MCF 10A (cell line): ENCODE data around the gene CSF2RB. TPM values are rescaled to one million over a fixed set of nuclear protein-coding genes. Genes with fewer than 3 reads are reported as not detected.
A peak's percentile ranks its signal among the peaks of the same experiment; 100 is the strongest.

Experiments
- BruUV-seq: library from RNA; stranded (reverse); fragments of 400-500 nt; replicated peaks from 2 replicates; lab custom pipeline; 2021; lab: Mats Ljungman, UMichigan
- CTCF ChIA-PET: fragments of 300-600 bp; sonication (Branson Sonifier 250); formaldehyde crosslinking; extraction: SDS; loops from one replicate; lab custom pipeline; 2021; ENCODE audit warnings: antibody characterized with exemption, inconsistent platforms; lab: Yijun Ruan, JAX
- POLR2A ChIA-PET: fragments of 300-600, 350-650 bp; sonication (Branson Sonifier 250); formaldehyde crosslinking; extraction: SDS; loops from one replicate; lab custom pipeline; 2020; ENCODE audit warnings: antibody characterized with exemption, inconsistent platforms; lab: Yijun Ruan, JAX
- DNase-seq: peaks from one replicate; pipeline ENCODE4 v3.0.0-alpha.2; 2018; ENCODE audit not compliant: unreplicated experiment
- H3K27ac Mint-ChIP-seq: one replicate; pipeline ENCODE4 v1.8.0; 2022; ENCODE audit warnings: mild to moderate bottlenecking, low read depth, mixed read lengths; ENCODE audit not compliant: unreplicated experiment
- H3K27me3 Mint-ChIP-seq: one replicate; pipeline ENCODE4 v1.8.0; 2022; ENCODE audit warnings: mixed read lengths; ENCODE audit not compliant: insufficient read depth, unreplicated experiment
- H3K36me3 Mint-ChIP-seq: one replicate; pipeline ENCODE4 v1.8.0; 2022; ENCODE audit warnings: mild to moderate bottlenecking, moderate library complexity, mixed read lengths; ENCODE audit not compliant: insufficient read depth, unreplicated experiment
- H3K4me1 Mint-ChIP-seq: one replicate; pipeline ENCODE4 v1.8.0; 2022; ENCODE audit warnings: mixed read lengths; ENCODE audit not compliant: insufficient read depth, unreplicated experiment
- H3K4me3 Mint-ChIP-seq: one replicate; pipeline ENCODE4 v1.8.0; 2022; ENCODE audit warnings: mild to moderate bottlenecking, moderate library complexity, mixed read lengths; ENCODE audit not compliant: unreplicated experiment
- H3K9me3 Mint-ChIP-seq: one replicate; pipeline ENCODE4 v1.8.0; 2022; ENCODE audit warnings: mixed read lengths; ENCODE audit not compliant: unreplicated experiment
- intact Hi-C: fragments of 100-400 bp; cut with micrococcal nuclease; formaldehyde crosslinking; loops from 2 replicates; pipeline ENCODE4 v1.14.1; 2022
- total RNA-seq: library from RNA; stranded (reverse); gene quantifications from 2 replicates; pipeline ENCODE4 v1.2.3, GENCODE V29; 2022
- TF ChIP-seq, protein P1 (sequence below): fragments of 200-600 bp; IDR thresholded peaks from one replicate; pipeline ENCODE4 v1.8.0; 2022; ENCODE audit warnings: antibody characterized with exemption, mild to moderate bottlenecking; ENCODE audit not compliant: unreplicated experiment

The CSF2RB gene
- total RNA-seq, 1 experiment from 2014 or later: not detected

DNA sequence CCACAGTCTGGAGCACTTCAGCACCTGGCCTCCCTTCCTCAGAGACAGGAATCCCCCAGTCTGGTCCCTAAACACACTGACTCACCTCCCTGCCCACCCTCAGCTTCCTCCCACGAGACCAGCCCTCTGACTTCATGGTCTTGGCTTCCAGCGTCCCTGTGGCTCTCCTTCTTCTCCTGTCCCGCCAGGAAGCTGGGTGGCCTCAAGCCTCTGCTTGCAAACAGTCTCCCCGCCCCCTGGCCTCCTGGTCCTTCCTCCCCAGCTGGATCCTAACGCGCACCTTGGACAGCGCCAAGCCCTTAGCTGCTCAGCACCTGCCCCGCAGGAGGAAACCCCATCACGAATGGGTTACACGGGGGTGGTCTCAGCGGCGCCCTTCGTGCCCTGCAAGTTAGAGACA, 48.1 kb upstream of the CSF2RB start:
- DNase-seq: peak; percentile 32
- POLR2A ChIA-PET: interaction anchor here (1.0 kb wide), 1 partner anchor 327 kb away, joined by 3 read pairs; no protein-coding TSS in a partner anchor
- CTCF ChIA-PET: interaction anchor here (0.6 to 8.6 kb wide), 8 partner anchors 9 to 334 kb away, joined by 3 to 93 read pairs (median 4); no protein-coding TSS in a partner anchor
- H3K36me3 Mint-ChIP-seq: no peaks in the 10 kb centered on the region
- BruUV-seq: no TSS peak
- H3K4me3 Mint-ChIP-seq: no peak overlapping the region
- H3K4me1 Mint-ChIP-seq: peaks cover 8% of the 10 kb centered on the region
- intact Hi-C loops: no loop called here
- TF ChIP-seq, protein P1, sequence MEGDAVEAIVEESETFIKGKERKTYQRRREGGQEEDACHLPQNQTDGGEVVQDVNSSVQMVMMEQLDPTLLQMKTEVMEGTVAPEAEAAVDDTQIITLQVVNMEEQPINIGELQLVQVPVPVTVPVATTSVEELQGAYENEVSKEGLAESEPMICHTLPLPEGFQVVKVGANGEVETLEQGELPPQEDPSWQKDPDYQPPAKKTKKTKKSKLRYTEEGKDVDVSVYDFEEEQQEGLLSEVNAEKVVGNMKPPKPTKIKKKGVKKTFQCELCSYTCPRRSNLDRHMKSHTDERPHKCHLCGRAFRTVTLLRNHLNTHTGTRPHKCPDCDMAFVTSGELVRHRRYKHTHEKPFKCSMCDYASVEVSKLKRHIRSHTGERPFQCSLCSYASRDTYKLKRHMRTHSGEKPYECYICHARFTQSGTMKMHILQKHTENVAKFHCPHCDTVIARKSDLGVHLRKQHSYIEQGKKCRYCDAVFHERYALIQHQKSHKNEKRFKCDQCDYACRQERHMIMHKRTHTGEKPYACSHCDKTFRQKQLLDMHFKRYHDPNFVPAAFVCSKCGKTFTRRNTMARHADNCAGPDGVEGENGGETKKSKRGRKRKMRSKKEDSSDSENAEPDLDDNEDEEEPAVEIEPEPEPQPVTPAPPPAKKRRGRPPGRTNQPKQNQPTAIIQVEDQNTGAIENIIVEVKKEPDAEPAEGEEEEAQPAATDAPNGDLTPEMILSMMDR: no peak
- H3K27me3 Mint-ChIP-seq: peaks cover 28% of the 10 kb centered on the region
- no peaks in the 10 kb centered on the region for H3K9me3 Mint-ChIP-seq
- no peak overlapping the region for H3K27ac Mint-ChIP-seq

DNA sequence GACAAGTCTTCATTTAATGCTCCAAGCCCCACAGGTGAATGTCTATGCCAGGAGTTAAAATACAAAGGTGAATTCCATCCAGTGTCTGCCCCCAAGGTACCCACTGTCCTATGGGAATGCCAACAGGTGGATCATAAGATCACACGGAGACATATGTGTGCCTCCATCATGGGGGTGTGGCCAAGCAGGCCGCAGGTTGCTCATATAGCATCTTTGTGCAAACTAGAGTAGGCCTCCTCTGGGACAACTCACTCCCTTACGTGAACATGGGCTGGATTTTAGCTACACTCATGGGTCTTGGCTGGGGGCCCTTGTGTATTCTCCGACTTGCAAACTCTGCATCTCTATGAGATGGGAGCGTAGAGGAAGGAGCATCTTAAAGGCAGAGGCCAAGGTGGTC, 45.7 kb upstream of the CSF2RB start:
- no peak for DNase-seq
- Mint-ChIP-seq H3K27me3 (peaks cover 28% of the 10 kb centered on the region), H3K9me3 (no peaks in the 10 kb centered on the region), H3K36me3 (no peaks in the 10 kb centered on the region), H3K27ac (no peak overlapping the region), H3K4me1 (peaks cover 18% of the 10 kb centered on the region), H3K4me3 (no peak overlapping the region)
- ChIA-PET POLR2A (no interaction called here), CTCF (interaction anchor here (0.8 to 8.6 kb wide), 3 partner anchors 11 to 110 kb away, joined by 3 to 93 read pairs (median 8); no protein-coding TSS in a partner anchor)
- TF ChIP-seq, protein P1: no peak
- intact Hi-C loops: no loop called here
- no TSS peak for BruUV-seq

DNA sequence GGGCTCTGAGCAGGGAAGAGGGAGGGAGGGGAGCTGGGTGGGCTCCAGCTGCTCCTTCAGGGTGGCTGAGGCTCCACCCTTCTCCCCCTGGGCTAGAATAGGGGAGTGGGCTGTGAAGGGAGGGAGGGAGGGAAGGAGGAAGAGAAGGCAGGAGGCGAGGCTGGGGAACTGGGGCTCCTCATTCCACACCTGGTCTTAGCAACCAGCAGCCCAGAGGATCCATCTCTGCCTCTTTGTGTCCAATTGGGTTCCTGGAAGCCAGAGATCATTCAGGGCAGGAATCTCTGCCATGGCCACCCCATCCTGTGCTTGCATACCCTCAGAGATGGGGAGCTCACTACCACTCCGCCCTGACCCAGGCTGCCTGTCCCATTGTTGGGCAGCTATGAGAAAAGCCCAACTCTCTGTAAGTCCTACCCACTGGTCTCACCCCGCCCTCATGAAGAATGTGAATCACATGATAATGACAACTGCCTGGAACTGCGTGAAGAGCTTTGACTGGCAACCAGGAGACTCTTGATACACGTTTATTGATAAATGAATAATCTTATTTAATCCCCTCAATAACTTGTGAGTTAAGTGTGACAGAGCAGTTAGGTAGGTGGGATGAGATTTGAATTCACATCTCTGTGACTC, 44.8 kb upstream of the CSF2RB start:
- no TSS peak for BruUV-seq
- ChIA-PET POLR2A (no interaction called here), CTCF (interaction anchor here (0.7 to 8.6 kb wide), 3 partner anchors 12 to 112 kb away, joined by 3 to 93 read pairs (median 8); no protein-coding TSS in a partner anchor)
- H3K9me3 Mint-ChIP-seq: no peaks in the 10 kb centered on the region
- peaks cover 28% of the 10 kb centered on the region for H3K4me1 Mint-ChIP-seq
- H3K27ac Mint-ChIP-seq: no peak overlapping the region
- no peak overlapping the region for H3K4me3 Mint-ChIP-seq
- H3K27me3 Mint-ChIP-seq: peaks cover 28% of the 10 kb centered on the region
- no peaks in the 10 kb centered on the region for H3K36me3 Mint-ChIP-seq
- TF ChIP-seq, protein P1: no peak
- intact Hi-C loops: no loop called here
- DNase-seq: no peak

DNA sequence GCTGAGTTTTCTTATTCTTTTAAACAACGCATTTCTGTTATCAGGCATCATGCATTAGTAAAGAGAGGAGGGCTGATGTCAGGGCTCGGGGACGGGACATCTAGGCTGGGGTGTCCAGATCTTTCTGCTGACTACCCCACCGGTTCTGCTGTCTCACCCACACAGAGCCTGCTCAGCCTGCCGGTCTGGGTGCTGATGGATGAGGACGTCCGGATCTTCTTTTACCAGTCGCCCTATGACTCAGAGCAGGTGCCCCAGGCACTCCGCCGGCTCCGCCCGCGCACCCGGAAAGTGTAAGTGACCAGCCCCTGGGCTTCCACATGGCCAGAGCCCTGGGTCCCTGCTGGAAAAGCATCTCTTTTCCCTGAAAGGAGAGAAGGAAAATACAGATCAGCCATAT, 43.2 kb upstream of the CSF2RB start:
- ChIA-PET CTCF (interaction anchor here (0.6 to 8.6 kb wide), 4 partner anchors 14 to 323 kb away, joined by 3 to 93 read pairs (median 5); no protein-coding TSS in a partner anchor), POLR2A (interaction anchor here (1.5 to 1.6 kb wide), 2 partner anchors 11 to 14 kb away, joined by 4 to 5 read pairs; no protein-coding TSS in a partner anchor)
- H3K9me3 Mint-ChIP-seq: no peaks in the 10 kb centered on the region
- H3K4me3 Mint-ChIP-seq: no peak overlapping the region
- H3K27me3 Mint-ChIP-seq: peaks cover 21% of the 10 kb centered on the region
- H3K4me1 Mint-ChIP-seq: peaks cover 35% of the 10 kb centered on the region
- DNase-seq: peak; percentile 64
- intact Hi-C loops: loop anchor here (10.0 kb wide), 1 partner anchor 325 kb away; no protein-coding TSS in a partner anchor
- no TSS peak for BruUV-seq
- H3K36me3 Mint-ChIP-seq: no peaks in the 10 kb centered on the region
- TF ChIP-seq, protein P1: no peak
- H3K27ac Mint-ChIP-seq: no peak overlapping the region
